IMR-90 (cell line): ENCODE measurements around the gene GABRB1. TPM values are rescaled to one million over a fixed set of nuclear protein-coding genes. Genes with fewer than 3 reads are reported as not detected.

Experiments used
- ATAC-seq: fragments of 200-7000 bp; cut with Tn5 transposase; 2 replicates; pipeline ENCODE4 v1.9.1; 2020; ENCODE audit warnings: low read depth, mild to moderate bottlenecking, moderate library complexity
- BruUV-seq: library from RNA; stranded (reverse); fragments of 400-500 nt; replicated peaks from 2 replicates; lab custom pipeline; 2021; lab: Mats Ljungman, UMichigan
- CTCF ChIA-PET: fragments of 300-600 bp; formaldehyde crosslinking; extraction: SDS; loops from one replicate; lab custom pipeline; 2021; ENCODE audit warnings: antibody characterized with exemption; lab: Yijun Ruan, JAX
- POLR2A ChIA-PET: fragments of 300-600 bp; sonication (Branson Sonifier 250); formaldehyde crosslinking; loops from one replicate; lab custom pipeline; 2022; ENCODE audit warnings: antibody characterized with exemption; ENCODE audit not compliant: unreplicated experiment; lab: Charles Lee
- DNase-seq: peaks from one replicate; pipeline ENCODE4 v3.0.0; 2013
- H2AFZ ChIP-seq: replicated peaks from 2 replicates; pipeline ENCODE3; 2013; ENCODE audit warnings: low read length, mild to moderate bottlenecking; ENCODE audit not compliant: poor library complexity
- H2AK5ac ChIP-seq: 2 replicates; pipeline ENCODE4 v1.6.1; 2013; ENCODE audit warnings: low read depth, low read length, inconsistent platforms
- H2AK9ac ChIP-seq: replicated peaks from 2 replicates; pipeline ENCODE3; 2013; ENCODE audit warnings: mild to moderate bottlenecking, low read depth, low read length, moderate library complexity; ENCODE audit not compliant: poor library complexity
- H2BK120ac ChIP-seq: 2 replicates; pipeline ENCODE4 v1.6.1; 2013; ENCODE audit warnings: low read depth, low read length, inconsistent platforms
- H2BK15ac ChIP-seq: 3 replicates; pipeline ENCODE4 v1.6.1; 2013; ENCODE audit warnings: low read depth, low read length, inconsistent platforms
- H2BK20ac ChIP-seq: 2 replicates; pipeline ENCODE4 v1.6.1; 2013; ENCODE audit warnings: low read depth, mild to moderate bottlenecking, inconsistent platforms, low read length, moderate library complexity
- H2BK5ac ChIP-seq: 2 replicates; pipeline ENCODE4 v1.6.1; 2013; ENCODE audit warnings: mild to moderate bottlenecking, low read depth, low read length, inconsistent platforms; ENCODE audit not compliant: poor library complexity, severe bottlenecking
- H3K14ac ChIP-seq: replicated peaks from 2 replicates; pipeline ENCODE4 v1.6.1; 2013; ENCODE audit warnings: low read depth, low read length, inconsistent platforms
- H3K18ac ChIP-seq: 2 replicates; pipeline ENCODE4 v1.6.1; 2013; ENCODE audit warnings: low read depth, low read length, control low read depth
- H3K23ac ChIP-seq: 2 replicates; pipeline ENCODE4 v1.6.1; 2013; ENCODE audit warnings: low read depth, low read length, inconsistent platforms
- H3K27ac ChIP-seq: 2 replicates; pipeline ENCODE4 v1.5.1; 2013; ENCODE audit warnings: mild to moderate bottlenecking, control low read depth, low read length; ENCODE audit not compliant: insufficient read depth
- H3K27me3 ChIP-seq: 2 replicates; pipeline ENCODE4 v1.6.1; 2013; ENCODE audit warnings: low read length; ENCODE audit not compliant: control insufficient read depth, insufficient read depth
- H3K36me3 ChIP-seq: 2 replicates; pipeline ENCODE4 v1.6.1; 2013; ENCODE audit warnings: low read length, mixed read lengths; ENCODE audit not compliant: control insufficient read depth, insufficient read depth
- H3K4ac ChIP-seq: 2 replicates; pipeline ENCODE4 v1.6.1; 2013; ENCODE audit warnings: low read depth, low read length, inconsistent platforms
- H3K4me1 ChIP-seq: 2 replicates; pipeline ENCODE4 v1.6.1; 2013; ENCODE audit warnings: low read length, mixed read lengths; ENCODE audit not compliant: control insufficient read depth, insufficient read depth
- H3K4me2 ChIP-seq: 2 replicates; pipeline ENCODE4 v1.6.1; 2013; ENCODE audit warnings: low read depth, mild to moderate bottlenecking, control low read depth, low read length, moderate library complexity
- H3K4me3 ChIP-seq: 2 replicates; pipeline ENCODE4 v1.5.1; 2013; ENCODE audit warnings: low read depth, mild to moderate bottlenecking, control low read depth, low read length, moderate library complexity; ENCODE audit not compliant: insufficient read depth
- H3K56ac ChIP-seq: 2 replicates; pipeline ENCODE4 v1.6.1; 2013; ENCODE audit warnings: low read length, inconsistent platforms; ENCODE audit not compliant: insufficient read depth; ENCODE audit errors: extremely low read depth
- H3K79me1 ChIP-seq, 2 experiments: 2 replicates each; pipeline ENCODE4 v1.6.1; 2013; ENCODE audit warnings: low read length in 2 of 2, inconsistent platforms in 1 of 2, low read depth in 1 of 2
- H3K9ac ChIP-seq: 2 replicates; pipeline ENCODE4 v1.6.1; 2013; ENCODE audit warnings: low read depth, low read length, control low read depth
- H3K9me1 ChIP-seq: 2 replicates; pipeline ENCODE4 v1.6.1; 2013; ENCODE audit warnings: low read length, inconsistent platforms; ENCODE audit not compliant: insufficient read depth
- H3K9me3 ChIP-seq: 2 replicates; pipeline ENCODE4 v1.6.1; 2013; ENCODE audit warnings: low read length; ENCODE audit not compliant: control insufficient read depth, insufficient read depth
- H4K20me1 ChIP-seq: 2 replicates; pipeline ENCODE4 v1.6.1; 2013; ENCODE audit warnings: low read length, inconsistent platforms; ENCODE audit not compliant: insufficient read depth
- H4K5ac ChIP-seq: 2 replicates; pipeline ENCODE4 v1.6.1; 2013; ENCODE audit warnings: mild to moderate bottlenecking, low read depth, low read length, control low read depth
- H4K8ac ChIP-seq, 2 experiments: 2 replicates each; pipeline ENCODE4 v1.6.1; 2013; ENCODE audit warnings: low read depth in 2 of 2, low read length in 2 of 2, control low read depth in 1 of 2, inconsistent platforms in 1 of 2
- H4K91ac ChIP-seq: 2 replicates; pipeline ENCODE4 v1.6.1; 2013; ENCODE audit warnings: low read depth, low read length, inconsistent platforms; ENCODE audit not compliant: insufficient read depth
- BHLHE40 ChIP-seq: fragments of 150-350 bp; IDR thresholded peaks from 2 replicates; pipeline ENCODE4 v1.6.1; 2016; ENCODE audit warnings: mild to moderate bottlenecking, low read depth, low read length
- CHD1 ChIP-seq: IDR thresholded peaks from 2 replicates; pipeline ENCODE4 v1.6.1; 2012; ENCODE audit warnings: low read depth, low read length, improper control_type of control experiment
- MAFK ChIP-seq: IDR thresholded peaks from 2 replicates; pipeline ENCODE4 v1.6.1; 2012; ENCODE audit warnings: low read depth, low read length, improper control_type of control experiment
- WGBS, 2 experiments: methylation state at CpG; one replicate each; pipeline versions ENCODE4 v1.1.5 to v1.1.7; 2013; ENCODE audit warnings: missing lambda C conversion rate in 2 of 2; ENCODE audit not compliant: insufficient read length in 1 of 2; ENCODE audit errors: extremely low coverage in 2 of 2; 5-methylcytosine and 5-hydroxymethylcytosine counted together
- dilution Hi-C: fragments of 300-500 bp; cut with HindIII; formaldehyde crosslinking; loops from one replicate; pipeline ENCODE4 v1.14.3; 2018; ENCODE audit warnings: low sequenced_read_pairs; ENCODE audit not compliant: unreplicated experiment
- in situ Hi-C: fragments of 300-500 bp; cut with MboI; formaldehyde crosslinking; loops from 3 replicates; pipeline ENCODE4 v1.14.3; 2019; ENCODE audit warnings: low sequenced_read_pairs, inconsistent platforms, mixed read lengths
- intact Hi-C: fragments of 100-400 bp; cut with micrococcal nuclease; formaldehyde crosslinking; loops from 2 replicates; pipeline ENCODE4 v1.10.0; 2022
- polyA plus RNA-seq, 3 experiments: library from polyadenylated mRNA; depleted of rRNA; stranded (reverse); fragments of >200 nt; gene quantifications; 2 replicates each; pipeline ENCODE4 v1.2.3, GENCODE V29; 2012; ENCODE audit warnings: low replicate concordance in 1 of 3
- total RNA-seq: library from RNA; depleted of rRNA; stranded (reverse); fragments of >200 nt; gene quantifications from 2 replicates; pipeline ENCODE4 v1.2.3, GENCODE V29; 2012

Gene GABRB1
- total and polyA plus RNA-seq, 2 of the 4 experiments (the other 2 are of a cell fraction) = 4.7 to 16.1 TPM

- Histone ChIP-seq H3K23ac (no peak overlapping the region), H3K9ac (no peak overlapping the region), H3K9me3 (no peaks in the 10 kb centered on the region), H3K27me3 (no peaks in the 10 kb centered on the region), H3K4ac (no peak overlapping the region), H3K4me1 (no peaks in the 10 kb centered on the region), H3K9me1 (no peaks in the 10 kb centered on the region), H3K56ac (no peak overlapping the region), H2AK9ac (no peak overlapping the region), H2BK5ac (no peak overlapping the region), H3K4me3 (no peak overlapping the region), H2BK120ac (no peak overlapping the region), H3K36me3 (no peaks in the 10 kb centered on the region), H3K79me1 (no peaks in the 10 kb centered on the region), H4K5ac (no peak overlapping the region), H2AK5ac (no peak overlapping the region), H2AFZ (no peak overlapping the region), H3K18ac (no peak overlapping the region), H4K91ac (no peak overlapping the region), H4K20me1 (no peaks in the 10 kb centered on the region), H4K8ac (no peak overlapping the region), H2BK20ac (no peak overlapping the region), H3K4me2 (no peak overlapping the region), H2BK15ac (no peak overlapping the region), H3K14ac (no peak overlapping the region), H3K27ac (no peak overlapping the region)
- BruUV-seq = no TSS peak
- intact Hi-C loops = no loop called here
- ChIA-PET POLR2A (no interaction called here), CTCF (no interaction called here)
- ATAC-seq = no peak
- DNase-seq = no peak
- in situ Hi-C loops = no loop called here
- dilution Hi-C loops = no loop called here
- 100% methylated on average over 1 of the region's 2 CpGs; no CpG with 5 or more reads in 1 of the 2 experiments for WGBS, 2 experiments
- TF ChIP-seq CHD1 = no peak
- no peak for TF ChIP-seq MAFK
- no peak for TF ChIP-seq BHLHE40
Observed at GRCh38 chr4:47187608-47188007, 156.2 kb downstream of the GABRB1 start.
